Neural progenitor cell (in vitro differentiated cells): ENCODE results near the gene MRPS10.
A peak's percentile ranks its signal among the peaks of the same experiment; 100 is the strongest.

Experiments used
- CTCF ChIP-seq: fragments of 200-600 bp; sonication (generic); IDR thresholded peaks from 2 replicates; pipeline ENCODE4 v1.5.1; 2017; ENCODE audit warnings: antibody characterized with exemption, mild to moderate bottlenecking
- EZH2 ChIP-seq: fragments of 200-600 bp; sonication (generic); IDR thresholded peaks from 2 replicates; pipeline ENCODE4 v1.6.1; 2017; ENCODE audit warnings: antibody characterized with exemption, mild to moderate bottlenecking, moderate library complexity
- EZH2phosphoT487 ChIP-seq: fragments of 200-600 bp; sonication (generic); IDR thresholded peaks from 2 replicates; pipeline ENCODE4 v1.6.1; 2017; ENCODE audit warnings: antibody characterized with exemption

DNA sequence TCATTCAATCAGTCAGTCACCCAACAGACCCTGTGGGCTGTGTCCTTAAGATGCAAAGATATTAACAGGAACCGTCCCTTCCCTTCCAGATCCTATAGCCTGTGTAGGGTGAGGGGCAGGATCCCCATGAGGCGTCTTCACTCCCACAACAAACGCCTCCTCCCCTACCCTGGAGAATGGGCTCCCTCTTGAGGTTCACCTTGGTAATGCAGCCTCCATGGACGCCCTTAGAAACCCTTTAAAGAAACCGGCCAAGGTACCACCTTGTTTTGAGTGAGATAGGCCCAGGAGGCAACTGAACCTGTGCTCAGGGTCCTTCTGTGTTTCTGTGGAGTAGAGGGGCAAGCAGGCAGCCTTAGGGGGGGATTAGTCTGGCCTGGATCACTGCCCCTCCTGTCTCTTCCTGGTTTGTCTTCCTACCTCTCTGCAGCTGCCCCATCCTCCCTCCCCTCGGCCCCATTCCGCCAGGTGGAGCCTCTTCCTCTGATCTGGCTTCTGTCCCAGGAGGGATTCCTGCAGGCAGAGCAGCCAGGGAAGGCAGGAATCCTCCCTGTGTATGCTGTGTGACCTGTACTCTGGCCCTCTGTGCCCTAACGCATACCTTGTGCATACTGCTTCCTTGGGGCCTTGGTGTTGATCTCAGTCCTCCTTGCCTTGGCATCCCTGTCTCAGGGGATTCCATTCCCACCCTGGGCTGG is 51.1 kb downstream of the MRPS10 start:
- TF ChIP-seq CTCF (peak; percentile 93), EZH2phosphoT487 (no peak), EZH2 (no peak)
